Measurements from ENCODE around the gene GPHN.

The GPHN gene

GRCh38 chr14:67199016-67199415 lies 691.1 kb downstream of the GPHN start:
- Mint-ChIP-seq H3K4me1 (ENCODE audit: low read depth) (peaks cover 15% of the 10 kb centered on the region), H3K9me3 (no peaks in the 10 kb centered on the region), H3K36me3 (ENCODE audit: low read depth) (no peaks in the 10 kb centered on the region), H3K4me3 (no peak overlapping the region), H3K27ac (no peak overlapping the region), H3K27me3 (ENCODE audit: low read depth) (peaks cover 2% of the 10 kb centered on the region)
- DNase-seq (ENCODE audit: low spot score): no peak

GRCh38 chr14:67207810-67208209 lies 699.9 kb downstream of the GPHN start:
- no peak for DNase-seq (ENCODE audit: low spot score)
- H3K36me3 Mint-ChIP-seq (ENCODE audit: low read depth): no peaks in the 10 kb centered on the region
- no peak overlapping the region for H3K27ac Mint-ChIP-seq
- H3K27me3 Mint-ChIP-seq (ENCODE audit: low read depth): peaks cover 4% of the 10 kb centered on the region
- H3K9me3 Mint-ChIP-seq: no peaks in the 10 kb centered on the region
- H3K4me3 Mint-ChIP-seq: no peak overlapping the region
- H3K4me1 Mint-ChIP-seq (ENCODE audit: low read depth): peaks cover 3% of the 10 kb centered on the region

GRCh38 chr14:67218126-67218525 lies 710.2 kb downstream of the GPHN start:
- Mint-ChIP-seq H3K4me1 (ENCODE audit: low read depth) (no peaks in the 10 kb centered on the region), H3K27ac (no peak overlapping the region), H3K36me3 (ENCODE audit: low read depth) (no peaks in the 10 kb centered on the region), H3K4me3 (no peak overlapping the region), H3K27me3 (ENCODE audit: low read depth) (peaks cover 4% of the 10 kb centered on the region), H3K9me3 (no peaks in the 10 kb centered on the region)
- no peak for DNase-seq (ENCODE audit: low spot score)

- no peak overlapping the region for H3K27ac Mint-ChIP-seq
- H3K9me3 Mint-ChIP-seq: no peaks in the 10 kb centered on the region
- H3K27me3 Mint-ChIP-seq (ENCODE audit: low read depth): peaks cover 7% of the 10 kb centered on the region
- DNase-seq (ENCODE audit: low spot score): no peak
- H3K36me3 Mint-ChIP-seq (ENCODE audit: low read depth): no peaks in the 10 kb centered on the region
- H3K4me3 Mint-ChIP-seq: no peak overlapping the region
- H3K4me1 Mint-ChIP-seq (ENCODE audit: low read depth): peaks cover 5% of the 10 kb centered on the region
These were observed 713.5 kb downstream of the GPHN start for GRCh38 chr14:67221248-67221981.

GRCh38 chr14:67221982-67222328 lies 714.0 kb downstream of the GPHN start:
- H3K9me3 Mint-ChIP-seq: no peaks in the 10 kb centered on the region
- no peaks in the 10 kb centered on the region for H3K36me3 Mint-ChIP-seq (ENCODE audit: low read depth)
- H3K27me3 Mint-ChIP-seq (ENCODE audit: low read depth): peaks cover 10% of the 10 kb centered on the region
- no peak for DNase-seq (ENCODE audit: low spot score)
- no peak overlapping the region for H3K4me3 Mint-ChIP-seq
- H3K27ac Mint-ChIP-seq: no peak overlapping the region
- peaks cover 5% of the 10 kb centered on the region for H3K4me1 Mint-ChIP-seq (ENCODE audit: low read depth)

- no peaks in the 10 kb centered on the region for H3K9me3 Mint-ChIP-seq
- no peaks in the 10 kb centered on the region for H3K36me3 Mint-ChIP-seq (ENCODE audit: low read depth)
- H3K4me3 Mint-ChIP-seq: no peak overlapping the region
- peaks cover 5% of the 10 kb centered on the region for H3K4me1 Mint-ChIP-seq (ENCODE audit: low read depth)
- no peak for DNase-seq (ENCODE audit: low spot score)
- no peak overlapping the region for H3K27ac Mint-ChIP-seq
- peaks cover 12% of the 10 kb centered on the region for H3K27me3 Mint-ChIP-seq (ENCODE audit: low read depth)
These were observed 717.6 kb downstream of the GPHN start for GRCh38 chr14:67225523-67225922.

- no peak overlapping the region for H3K27ac Mint-ChIP-seq
- H3K9me3 Mint-ChIP-seq: no peaks in the 10 kb centered on the region
- no peak overlapping the region for H3K4me3 Mint-ChIP-seq
- DNase-seq (ENCODE audit: low spot score): no peak
- H3K27me3 Mint-ChIP-seq (ENCODE audit: low read depth): peaks cover 8% of the 10 kb centered on the region
- no peaks in the 10 kb centered on the region for H3K36me3 Mint-ChIP-seq (ENCODE audit: low read depth)
- peaks cover 5% of the 10 kb centered on the region for H3K4me1 Mint-ChIP-seq (ENCODE audit: low read depth)
These were observed 720.5 kb downstream of the GPHN start for GRCh38 chr14:67228325-67228984.
